ENCODE results near the gene CHST5.

The CHST5 gene

DNA sequence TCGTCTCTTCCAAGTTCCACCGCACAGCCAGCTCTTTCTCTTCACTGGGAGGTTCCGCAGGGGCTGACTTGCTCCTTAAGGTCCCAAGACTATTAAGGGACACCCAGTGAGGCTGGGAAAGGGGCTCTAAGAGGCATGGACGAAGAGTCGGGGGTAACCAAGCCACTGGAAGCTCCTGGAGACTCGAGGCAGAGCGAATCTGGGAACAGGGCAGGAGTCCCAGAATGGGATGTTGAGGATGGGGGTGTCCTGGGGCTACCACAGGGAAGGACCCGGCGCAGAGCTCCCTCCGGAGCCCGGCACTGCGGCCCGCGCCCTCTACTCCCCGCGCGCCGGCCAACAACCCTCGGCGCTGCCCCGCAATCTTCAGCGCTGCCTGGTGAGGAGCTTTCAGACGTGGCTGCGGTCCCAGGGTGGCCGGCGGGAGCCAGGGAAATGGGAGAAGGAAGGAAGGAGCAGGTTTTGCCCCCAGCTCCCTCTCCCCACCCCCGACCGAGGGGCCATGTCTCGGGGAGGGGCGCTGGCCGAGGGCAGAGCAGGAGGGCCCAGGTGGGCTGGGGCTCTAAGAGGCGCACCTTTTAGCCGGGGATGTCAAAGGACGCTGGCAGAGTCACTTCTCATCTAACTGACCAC is 581 bp downstream of the CHST5 start:
- no peak overlapping the region for H3K4me3 ChIP-seq (replicated peaks; ENCODE audit: low read depth, low read length)
- TF ChIP-seq, protein P1, sequence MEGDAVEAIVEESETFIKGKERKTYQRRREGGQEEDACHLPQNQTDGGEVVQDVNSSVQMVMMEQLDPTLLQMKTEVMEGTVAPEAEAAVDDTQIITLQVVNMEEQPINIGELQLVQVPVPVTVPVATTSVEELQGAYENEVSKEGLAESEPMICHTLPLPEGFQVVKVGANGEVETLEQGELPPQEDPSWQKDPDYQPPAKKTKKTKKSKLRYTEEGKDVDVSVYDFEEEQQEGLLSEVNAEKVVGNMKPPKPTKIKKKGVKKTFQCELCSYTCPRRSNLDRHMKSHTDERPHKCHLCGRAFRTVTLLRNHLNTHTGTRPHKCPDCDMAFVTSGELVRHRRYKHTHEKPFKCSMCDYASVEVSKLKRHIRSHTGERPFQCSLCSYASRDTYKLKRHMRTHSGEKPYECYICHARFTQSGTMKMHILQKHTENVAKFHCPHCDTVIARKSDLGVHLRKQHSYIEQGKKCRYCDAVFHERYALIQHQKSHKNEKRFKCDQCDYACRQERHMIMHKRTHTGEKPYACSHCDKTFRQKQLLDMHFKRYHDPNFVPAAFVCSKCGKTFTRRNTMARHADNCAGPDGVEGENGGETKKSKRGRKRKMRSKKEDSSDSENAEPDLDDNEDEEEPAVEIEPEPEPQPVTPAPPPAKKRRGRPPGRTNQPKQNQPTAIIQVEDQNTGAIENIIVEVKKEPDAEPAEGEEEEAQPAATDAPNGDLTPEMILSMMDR (IDR thresholded peaks at IDR 0.05; ENCODE audit: low read depth, low read length, missing control alignments), result no peak
- no peak for DNase-seq (ENCODE audit: extremely low read depth, low read depth)

DNA sequence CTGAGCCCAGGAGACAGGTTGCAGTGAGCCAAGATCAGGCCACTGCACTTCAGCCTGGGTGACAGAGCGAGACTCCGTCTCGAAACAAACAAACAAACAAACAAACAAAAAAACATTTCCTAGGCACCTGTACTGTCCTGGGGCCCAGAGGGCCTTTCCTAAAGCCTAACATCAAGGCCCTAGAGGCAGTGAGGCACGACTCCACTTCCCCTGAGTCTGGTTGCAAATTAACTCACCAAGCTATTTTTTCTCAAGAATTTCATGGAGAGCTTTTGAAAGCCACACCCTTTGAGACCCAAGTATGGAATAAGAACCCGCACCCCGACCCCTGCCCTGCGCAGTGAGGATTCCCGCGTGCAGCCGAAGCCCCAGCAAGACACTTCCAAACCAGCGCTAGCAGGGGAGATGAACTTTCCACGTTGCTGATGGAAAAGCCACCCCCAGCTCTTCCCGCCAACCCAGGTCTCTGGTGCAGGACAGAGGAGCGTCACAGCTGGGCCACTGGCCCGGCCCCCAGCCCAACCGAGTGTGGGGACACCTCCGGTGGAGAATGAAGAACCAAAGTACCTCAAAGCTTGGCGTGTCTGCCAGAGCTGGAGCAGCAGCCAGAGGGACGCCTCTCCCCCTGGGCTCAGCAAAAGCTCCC is 1.2 kb downstream of the CHST5 start:
- no peak overlapping the region for H3K4me3 ChIP-seq (replicated peaks; ENCODE audit: low read depth, low read length)
- DNase-seq (ENCODE audit: extremely low read depth, low read depth), result no peak
- TF ChIP-seq, protein P1 (IDR thresholded peaks at IDR 0.05; ENCODE audit: low read depth, low read length, missing control alignments), result no peak

DNA sequence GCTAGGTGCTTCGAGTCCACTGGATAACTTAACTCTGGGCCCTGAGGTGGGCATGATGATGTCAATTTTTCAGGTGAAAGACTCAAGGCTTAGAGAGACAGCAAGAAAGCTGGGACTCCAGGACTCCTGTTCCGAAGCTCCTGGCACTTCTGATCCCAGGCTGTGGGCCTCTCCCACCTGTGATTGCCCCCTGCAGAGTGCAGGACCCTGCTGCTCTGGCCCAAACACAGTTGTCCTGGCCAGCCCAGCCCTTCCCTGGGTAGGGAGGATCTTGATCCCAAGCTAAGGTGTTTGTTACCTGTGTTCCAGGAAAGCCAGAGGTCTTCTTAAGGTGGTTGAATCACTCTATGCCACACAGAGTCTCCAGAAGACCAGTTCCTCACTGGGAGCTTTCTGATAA is 3.1 kb downstream of the CHST5 start:
- TF ChIP-seq, protein P1 (IDR thresholded peaks at IDR 0.05; ENCODE audit: low read depth, low read length, missing control alignments), result no peak
- no peak for DNase-seq (ENCODE audit: extremely low read depth, low read depth)
- H3K4me3 ChIP-seq (replicated peaks; ENCODE audit: low read depth, low read length), result no peak overlapping the region

DNA sequence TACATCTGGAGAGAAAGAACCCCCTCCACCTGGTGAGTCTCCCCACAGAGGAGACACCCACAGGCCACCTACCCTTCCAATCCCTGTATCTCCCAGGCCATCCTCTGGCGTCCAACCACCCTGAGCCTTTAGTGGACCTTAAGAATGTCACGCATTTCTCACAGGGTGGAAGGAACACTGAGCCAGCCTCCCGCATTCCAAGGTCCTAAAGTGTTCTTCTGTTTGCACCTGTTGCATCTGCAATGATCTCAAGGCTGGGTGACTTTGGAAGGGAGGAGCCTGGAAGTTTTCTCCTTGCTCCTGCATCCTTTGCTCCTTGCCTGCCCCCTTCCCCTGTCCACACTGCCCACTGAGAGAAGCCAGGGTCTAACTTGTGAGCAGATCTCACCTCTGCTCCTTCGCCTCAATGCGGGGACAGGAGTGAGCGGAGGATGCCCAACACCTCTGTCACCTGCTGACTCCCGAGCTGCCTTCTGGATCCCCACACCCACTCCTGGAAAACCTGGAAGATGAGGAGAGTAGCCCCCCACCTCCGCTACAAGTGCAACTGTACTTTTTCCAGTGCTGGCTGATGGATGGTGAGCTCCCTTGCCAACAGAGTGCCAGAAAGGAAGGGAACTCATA is 3.7 kb downstream of the CHST5 start:
- no peak for DNase-seq (ENCODE audit: extremely low read depth, low read depth)
- TF ChIP-seq, protein P1 (IDR thresholded peaks at IDR 0.05; ENCODE audit: low read depth, low read length, missing control alignments), result no peak

DNA sequence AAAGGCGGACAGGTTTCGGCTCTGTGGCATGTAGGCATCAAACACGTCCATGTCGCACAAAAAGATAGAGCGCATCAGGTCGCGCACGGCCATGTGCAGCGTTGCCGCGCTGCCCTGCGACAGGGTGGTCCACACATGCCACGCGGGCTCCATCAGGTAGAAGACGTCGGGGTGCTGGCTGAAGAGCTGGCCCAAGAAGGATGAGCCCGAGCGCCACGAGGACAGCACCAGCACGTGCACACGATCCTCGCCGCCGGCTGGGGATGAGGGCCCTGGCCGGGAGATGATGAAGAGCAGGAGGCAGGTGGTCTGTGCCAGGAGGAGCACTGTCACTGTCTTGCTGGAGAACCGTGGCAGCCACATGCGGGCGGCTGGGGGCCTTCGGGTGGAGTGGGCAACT is 5.9 kb downstream of the CHST5 start:
- TF ChIP-seq, protein P1 (IDR thresholded peaks at IDR 0.05; ENCODE audit: low read depth, low read length, missing control alignments), result no peak

More for the DNA sequence above, 3.7 kb downstream of the CHST5 start:
- no peak overlapping the region for H3K4me3 ChIP-seq (replicated peaks; ENCODE audit: low read depth, low read length)

DNA sequence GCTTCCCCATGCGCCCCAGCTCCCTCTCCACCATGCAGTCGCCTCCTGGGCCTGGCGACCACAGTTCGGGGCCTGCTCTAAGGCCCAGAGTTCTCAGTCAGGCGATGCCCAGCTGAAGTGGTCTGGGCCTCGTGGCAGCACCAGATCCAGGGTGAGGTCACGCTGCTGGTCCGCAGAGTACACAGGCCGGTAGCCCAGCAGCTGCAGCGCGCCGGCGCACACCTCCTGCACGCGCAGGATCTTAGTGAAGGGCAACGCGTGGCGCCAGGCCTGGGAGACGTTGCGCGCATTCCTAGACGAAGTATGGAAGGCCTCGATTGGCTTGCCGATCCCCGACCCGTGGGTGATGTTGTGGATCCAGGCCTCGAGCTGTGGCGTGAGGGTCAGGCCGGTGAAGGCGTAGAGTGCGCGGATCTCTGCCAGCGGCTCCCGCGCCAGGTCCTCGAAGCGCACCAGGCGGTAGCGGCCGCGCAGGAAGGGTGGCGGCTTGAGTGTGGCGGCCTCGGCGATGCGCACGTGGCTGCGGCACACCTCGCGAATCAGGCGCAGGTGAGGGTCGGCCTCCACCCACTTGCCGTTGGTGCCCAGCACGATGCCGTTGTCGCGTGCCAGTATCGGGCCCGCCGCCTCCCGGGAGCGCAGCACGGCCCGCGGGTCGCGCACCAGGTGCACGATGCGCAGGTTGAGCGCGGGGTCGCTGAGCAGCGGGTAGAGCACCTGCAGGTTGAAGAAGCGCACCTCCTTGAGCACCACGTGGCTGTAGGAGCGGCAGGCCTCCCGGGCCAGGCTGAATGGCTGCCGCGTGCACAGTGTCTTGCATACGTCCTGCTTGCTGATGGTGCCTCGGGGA is 6.6 kb downstream of the CHST5 start:
- TF ChIP-seq, protein P1 (IDR thresholded peaks at IDR 0.05; ENCODE audit: low read depth, low read length, missing control alignments), result no peak
- no peak overlapping the region for H3K4me3 ChIP-seq (replicated peaks; ENCODE audit: low read depth, low read length)
- DNase-seq (ENCODE audit: extremely low read depth, low read depth), result no peak

More for the DNA sequence above, 5.9 kb downstream of the CHST5 start:
- DNase-seq (ENCODE audit: extremely low read depth, low read depth), result no peak
- no peak overlapping the region for H3K4me3 ChIP-seq (replicated peaks; ENCODE audit: low read depth, low read length)
